ENCODE measurements around the gene PPP1R37.

The PPP1R37 gene

GRCh38 chr19:45069056-45069455 is 23.9 kb upstream of the PPP1R37 start:
- TF ChIP-seq, protein P1, sequence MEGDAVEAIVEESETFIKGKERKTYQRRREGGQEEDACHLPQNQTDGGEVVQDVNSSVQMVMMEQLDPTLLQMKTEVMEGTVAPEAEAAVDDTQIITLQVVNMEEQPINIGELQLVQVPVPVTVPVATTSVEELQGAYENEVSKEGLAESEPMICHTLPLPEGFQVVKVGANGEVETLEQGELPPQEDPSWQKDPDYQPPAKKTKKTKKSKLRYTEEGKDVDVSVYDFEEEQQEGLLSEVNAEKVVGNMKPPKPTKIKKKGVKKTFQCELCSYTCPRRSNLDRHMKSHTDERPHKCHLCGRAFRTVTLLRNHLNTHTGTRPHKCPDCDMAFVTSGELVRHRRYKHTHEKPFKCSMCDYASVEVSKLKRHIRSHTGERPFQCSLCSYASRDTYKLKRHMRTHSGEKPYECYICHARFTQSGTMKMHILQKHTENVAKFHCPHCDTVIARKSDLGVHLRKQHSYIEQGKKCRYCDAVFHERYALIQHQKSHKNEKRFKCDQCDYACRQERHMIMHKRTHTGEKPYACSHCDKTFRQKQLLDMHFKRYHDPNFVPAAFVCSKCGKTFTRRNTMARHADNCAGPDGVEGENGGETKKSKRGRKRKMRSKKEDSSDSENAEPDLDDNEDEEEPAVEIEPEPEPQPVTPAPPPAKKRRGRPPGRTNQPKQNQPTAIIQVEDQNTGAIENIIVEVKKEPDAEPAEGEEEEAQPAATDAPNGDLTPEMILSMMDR (IDR thresholded peaks at IDR 0.05; ENCODE audit: unreplicated experiment in 3 of 3) = no peak
- no peak overlapping the region for H3K27ac Mint-ChIP-seq

DNA sequence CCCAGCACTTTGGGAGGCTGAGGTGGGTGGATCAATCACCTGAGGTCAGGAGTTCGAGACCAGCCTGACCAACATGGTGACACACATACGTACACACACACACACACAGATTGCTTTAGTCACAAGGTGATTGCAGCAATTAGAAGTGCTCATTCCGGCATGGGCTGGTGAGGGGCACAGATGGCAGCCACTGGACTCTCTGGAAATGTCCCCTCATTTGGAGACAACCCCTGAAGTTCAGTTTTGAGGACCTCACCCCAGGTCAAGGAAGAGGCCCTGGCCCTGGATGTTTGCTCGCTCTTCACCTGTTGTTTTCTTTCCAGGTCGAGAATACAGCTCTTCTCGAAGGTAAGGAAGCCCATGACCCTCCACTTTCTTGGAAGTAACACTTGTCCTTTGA is 22.8 kb upstream of the PPP1R37 start:
- no peaks in the 10 kb centered on the region for H3K9me3 Mint-ChIP-seq
- no peak overlapping the region for H3K4me3 Mint-ChIP-seq

More at GRCh38 chr19:45069056-45069455, 23.9 kb upstream of the PPP1R37 start:
- H3K36me3 Mint-ChIP-seq (ENCODE audit: low read depth) = peaks cover 28% of the 10 kb centered on the region
- H3K9me3 Mint-ChIP-seq = no peaks in the 10 kb centered on the region
- no peaks in the 10 kb centered on the region for H3K4me1 Mint-ChIP-seq
- H3K4me3 Mint-ChIP-seq = no peak overlapping the region
- no peaks in the 10 kb centered on the region for H3K27me3 Mint-ChIP-seq (ENCODE audit: low read depth)

GRCh38 chr19:45070861-45071544 is 22.0 kb upstream of the PPP1R37 start:
- peaks cover 12% of the 10 kb centered on the region for H3K27me3 Mint-ChIP-seq (ENCODE audit: low read depth)
- no peak overlapping the region for H3K4me3 Mint-ChIP-seq
- peaks cover 18% of the 10 kb centered on the region for H3K36me3 Mint-ChIP-seq (ENCODE audit: low read depth)
- peaks cover 5% of the 10 kb centered on the region for H3K4me1 Mint-ChIP-seq
- no peaks in the 10 kb centered on the region for H3K9me3 Mint-ChIP-seq
- H3K27ac Mint-ChIP-seq = no peak overlapping the region
- TF ChIP-seq, protein P1 (IDR thresholded peaks at IDR 0.05; ENCODE audit: unreplicated experiment in 3 of 3) = no peak

More for the DNA sequence above, 22.8 kb upstream of the PPP1R37 start:
- TF ChIP-seq, protein P1 (IDR thresholded peaks at IDR 0.05; ENCODE audit: unreplicated experiment in 3 of 3) = no peak
- H3K27me3 Mint-ChIP-seq (ENCODE audit: low read depth) = peaks cover 7% of the 10 kb centered on the region
- peaks cover 24% of the 10 kb centered on the region for H3K36me3 Mint-ChIP-seq (ENCODE audit: low read depth)
- H3K27ac Mint-ChIP-seq = no peak overlapping the region
- H3K4me1 Mint-ChIP-seq = peaks cover 5% of the 10 kb centered on the region

GRCh38 chr19:45071545-45071938 is 21.4 kb upstream of the PPP1R37 start:
- Mint-ChIP-seq H3K9me3 (no peaks in the 10 kb centered on the region), H3K27me3 (ENCODE audit: low read depth) (peaks cover 14% of the 10 kb centered on the region), H3K4me3 (no peak overlapping the region), H3K27ac (no peak overlapping the region), H3K36me3 (ENCODE audit: low read depth) (peaks cover 18% of the 10 kb centered on the region), H3K4me1 (peaks cover 6% of the 10 kb centered on the region)
- TF ChIP-seq, protein P1 (IDR thresholded peaks at IDR 0.05; ENCODE audit: unreplicated experiment in 3 of 3) = no peak

- TF ChIP-seq, protein P1 (IDR thresholded peaks at IDR 0.05; ENCODE audit: unreplicated experiment in 3 of 3) = no peak
- peaks cover 18% of the 10 kb centered on the region for H3K36me3 Mint-ChIP-seq (ENCODE audit: low read depth)
- H3K27ac Mint-ChIP-seq = no peak overlapping the region
- no peak overlapping the region for H3K4me3 Mint-ChIP-seq
- H3K4me1 Mint-ChIP-seq = peaks cover 11% of the 10 kb centered on the region
- peaks cover 20% of the 10 kb centered on the region for H3K27me3 Mint-ChIP-seq (ENCODE audit: low read depth)
- no peaks in the 10 kb centered on the region for H3K9me3 Mint-ChIP-seq
Observed at GRCh38 chr19:45071969-45072790, 20.8 kb upstream of the PPP1R37 start.
